Neural cell (in vitro differentiated cells): ENCODE measurements around the gene OR13G1. TPM values are rescaled to one million over a fixed set of nuclear protein-coding genes. Genes with fewer than 3 reads are reported as not detected.

ENCODE experiments used
- H2AFZ ChIP-seq: fragments of 200-600, 300-800 bp; sonication (generic), shearing (Covaris generic); 2 replicates; pipeline ENCODE4 v1.6.0; 2014; ENCODE audit warnings: low read depth, mild to moderate bottlenecking, antibody characterized with exemption, low read length, moderate library complexity
- H3F3A ChIP-seq: fragments of 200-600 bp; shearing (Covaris generic); 2 replicates; pipeline ENCODE4 v1.6.1; 2016; ENCODE audit warnings: mild to moderate bottlenecking, moderate library complexity, mixed read lengths, antibody characterized with exemption, low read length; ENCODE audit not compliant: insufficient read depth, poor library complexity, severe bottlenecking
- H3K27ac ChIP-seq: fragments of 200-600, 300-800 bp; sonication (generic), shearing (Covaris generic); 2 replicates; pipeline ENCODE4 v1.5.1; 2014; ENCODE audit warnings: mild to moderate bottlenecking, low read length, moderate library complexity
- H3K27me3 ChIP-seq: fragments of 300-800, 200-600 bp; sonication (generic), shearing (Covaris generic); 2 replicates; pipeline ENCODE4 v1.6.0; 2014; ENCODE audit warnings: mild to moderate bottlenecking, low read depth, low read length, moderate library complexity; ENCODE audit not compliant: insufficient read depth
- H3K36me3 ChIP-seq: fragments of 300-800, 200-600 bp; sonication (generic), shearing (Covaris generic); 2 replicates; pipeline ENCODE4 v1.5.1; 2014; ENCODE audit warnings: mild to moderate bottlenecking, antibody characterized with exemption, low read length, moderate library complexity; ENCODE audit not compliant: insufficient read depth
- H3K4me2 ChIP-seq: fragments of 300-800, 200-600 bp; sonication (generic), shearing (Covaris generic); 2 replicates; pipeline ENCODE4 v1.6.0; 2014; ENCODE audit warnings: mild to moderate bottlenecking, low read length
- H3K4me3 ChIP-seq: fragments of 300-800, 200-600 bp; sonication (generic), shearing (Covaris generic); 2 replicates; pipeline ENCODE4 v1.5.1; 2014; ENCODE audit warnings: mild to moderate bottlenecking, low read length, moderate library complexity
- H3K79me2 ChIP-seq: fragments of 200-600 bp; shearing (Covaris generic); replicated peaks from 2 replicates; pipeline ENCODE4 v1.6.0; 2014; ENCODE audit warnings: mild to moderate bottlenecking, low read length, moderate library complexity; ENCODE audit not compliant: insufficient read depth
- H3K9ac ChIP-seq: fragments of 300-800, 200-600 bp; sonication (generic), shearing (Covaris generic); 2 replicates; pipeline ENCODE4 v1.6.1; 2016; ENCODE audit warnings: mild to moderate bottlenecking, low read length, mixed read lengths
- H3K9me2 ChIP-seq: fragments of 200-600 bp; shearing (Covaris generic); 2 replicates; pipeline ENCODE4 v1.6.1; 2016; ENCODE audit warnings: mild to moderate bottlenecking, low read length, mixed read lengths; ENCODE audit not compliant: insufficient read depth
- H3K9me3 ChIP-seq: fragments of 200-600, 300-800 bp; sonication (generic), shearing (Covaris generic); 2 replicates; pipeline ENCODE4 v1.6.1; 2016; ENCODE audit warnings: mild to moderate bottlenecking, mixed run types, low read length, moderate library complexity, mixed read lengths
- H4K20me1 ChIP-seq: fragments of 200-600 bp; shearing (Covaris generic); 2 replicates; pipeline ENCODE4 v1.6.1; 2016; ENCODE audit warnings: mild to moderate bottlenecking, mixed run types; ENCODE audit not compliant: insufficient read depth
- CTCF ChIP-seq: fragments of 450-650 bp; IDR thresholded peaks from 2 replicates; pipeline ENCODE4 v1.5.1; 2014; ENCODE audit warnings: antibody characterized with exemption, mild to moderate bottlenecking, moderate library complexity; ENCODE audit not compliant: poor library complexity, severe bottlenecking
- EP300 ChIP-seq: fragments of 450-650 bp; conservative IDR thresholded peaks from 2 replicates; pipeline ENCODE4 v1.6.1; 2014; ENCODE audit warnings: antibody characterized with exemption, mild to moderate bottlenecking, moderate library complexity; ENCODE audit not compliant: poor library complexity, severe bottlenecking
- EZH2 ChIP-seq: fragments of 200-600, 300-800 bp; shearing (Covaris generic), sonication (generic); IDR thresholded peaks from 2 replicates; pipeline ENCODE4 v1.6.1; 2014; ENCODE audit warnings: antibody characterized with exemption, low read length, borderline replicate concordance, mild to moderate bottlenecking; ENCODE audit not compliant: insufficient read depth, poor library complexity, severe bottlenecking
- MXI1 ChIP-seq: fragments of 450-650 bp; conservative IDR thresholded peaks from 2 replicates; pipeline ENCODE4 v1.6.1; 2014; ENCODE audit warnings: antibody characterized with exemption, mild to moderate bottlenecking; ENCODE audit not compliant: poor library complexity, severe bottlenecking
- POLR2AphosphoS5 ChIP-seq: IDR thresholded peaks from 2 replicates; pipeline ENCODE4 v1.6.1; 2012
- RAD21 ChIP-seq: fragments of 450-650 bp; conservative IDR thresholded peaks from 2 replicates; pipeline ENCODE4 v1.6.1; 2014; ENCODE audit warnings: antibody characterized with exemption, mild to moderate bottlenecking, moderate library complexity
- REST ChIP-seq: IDR thresholded peaks from 2 replicates; pipeline ENCODE4 v1.6.1; 2012; ENCODE audit warnings: borderline replicate concordance
- SMC3 ChIP-seq: fragments of 450-650 bp; conservative IDR thresholded peaks from 2 replicates; pipeline ENCODE4 v1.6.1; 2014; ENCODE audit warnings: antibody characterized with exemption, mild to moderate bottlenecking, moderate library complexity; ENCODE audit not compliant: poor library complexity
- TAF1 ChIP-seq: IDR thresholded peaks from 2 replicates; pipeline ENCODE4 v1.6.1; 2012; ENCODE audit warnings: low read depth
- polyA plus RNA-seq: library from polyadenylated mRNA; depleted of rRNA; stranded (reverse); fragments of >200 nt; gene quantifications from 2 replicates; pipeline ENCODE4 v1.2.3, GENCODE V29; 2014

OR13G1 gene
- polyA plus RNA-seq, 1 donor from 2014 or later: not detected

- no peak overlapping the region for H3K27ac ChIP-seq
- H3K27me3 ChIP-seq: no peaks in the 10 kb centered on the region
- H3K4me2 ChIP-seq: no peak overlapping the region
- no peaks in the 10 kb centered on the region for H4K20me1 ChIP-seq
- H3K9ac ChIP-seq: no peak overlapping the region
- H3K36me3 ChIP-seq: no peaks in the 10 kb centered on the region
- TF ChIP-seq EZH2 (no peak), CTCF (no peak), POLR2AphosphoS5 (no peak), TAF1 (no peak), SMC3 (no peak), MXI1 (no peak), REST (no peak), EP300 (no peak), RAD21 (no peak)
- H3K9me2 ChIP-seq: no peaks in the 10 kb centered on the region
- no peaks in the 10 kb centered on the region for H3F3A ChIP-seq
- H2AFZ ChIP-seq: no peak overlapping the region
- H3K9me3 ChIP-seq: no peaks in the 10 kb centered on the region
- H3K79me2 ChIP-seq: no peaks in the 10 kb centered on the region
- H3K4me3 ChIP-seq: no peak overlapping the region
Observed at GRCh38 chr1:247639381-247639981, 40.1 kb downstream of the OR13G1 start.

GRCh38 chr1:247638781-247639180 is 40.8 kb downstream of the OR13G1 start:
- no peaks in the 10 kb centered on the region for H3K9me3 ChIP-seq
- H3K9me2 ChIP-seq: no peaks in the 10 kb centered on the region
- H3K27me3 ChIP-seq: no peaks in the 10 kb centered on the region
- H4K20me1 ChIP-seq: no peaks in the 10 kb centered on the region
- TF ChIP-seq EZH2 (no peak), CTCF (no peak), TAF1 (no peak), POLR2AphosphoS5 (no peak), MXI1 (no peak), EP300 (no peak), RAD21 (no peak), REST (no peak)
- H3K27ac ChIP-seq: no peak overlapping the region
- no peaks in the 10 kb centered on the region for H3K79me2 ChIP-seq
- H3K36me3 ChIP-seq: no peaks in the 10 kb centered on the region
- no peak overlapping the region for H3K4me2 ChIP-seq
- H3F3A ChIP-seq: no peaks in the 10 kb centered on the region
- H3K9ac ChIP-seq: no peak overlapping the region
- H3K4me3 ChIP-seq: no peak overlapping the region
- H2AFZ ChIP-seq: no peak overlapping the region
